Right hindlimb (tissue), 1 donor: ENCODE measurements around the gene SSTR5.

Experiments used
- DNase-seq: peaks from one replicate; pipeline ENCODE4 v3.0.0-alpha.2; 2018

SSTR5 gene

DNA sequence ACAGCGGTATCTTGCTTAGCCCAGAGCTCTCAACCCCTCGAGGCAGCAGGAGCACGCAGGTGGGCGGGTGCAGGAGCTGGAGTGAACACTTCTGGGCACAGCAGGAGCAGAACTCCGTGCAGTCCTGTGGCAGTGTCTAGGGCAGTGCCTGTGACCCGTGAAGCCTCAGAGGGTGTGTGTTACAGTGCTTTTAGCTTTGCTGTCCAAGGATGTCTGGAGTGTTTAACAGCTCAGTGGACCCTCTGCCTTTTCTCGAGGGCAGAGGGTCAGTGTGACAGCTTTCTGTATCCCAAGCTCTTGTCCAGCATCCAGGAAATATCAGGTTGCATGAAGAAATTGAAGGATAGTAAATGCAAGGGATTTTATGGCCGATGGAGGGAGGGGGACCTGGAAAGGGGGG is 16.4 kb upstream of the SSTR5 start:
- DNase-seq, result no peak

DNA sequence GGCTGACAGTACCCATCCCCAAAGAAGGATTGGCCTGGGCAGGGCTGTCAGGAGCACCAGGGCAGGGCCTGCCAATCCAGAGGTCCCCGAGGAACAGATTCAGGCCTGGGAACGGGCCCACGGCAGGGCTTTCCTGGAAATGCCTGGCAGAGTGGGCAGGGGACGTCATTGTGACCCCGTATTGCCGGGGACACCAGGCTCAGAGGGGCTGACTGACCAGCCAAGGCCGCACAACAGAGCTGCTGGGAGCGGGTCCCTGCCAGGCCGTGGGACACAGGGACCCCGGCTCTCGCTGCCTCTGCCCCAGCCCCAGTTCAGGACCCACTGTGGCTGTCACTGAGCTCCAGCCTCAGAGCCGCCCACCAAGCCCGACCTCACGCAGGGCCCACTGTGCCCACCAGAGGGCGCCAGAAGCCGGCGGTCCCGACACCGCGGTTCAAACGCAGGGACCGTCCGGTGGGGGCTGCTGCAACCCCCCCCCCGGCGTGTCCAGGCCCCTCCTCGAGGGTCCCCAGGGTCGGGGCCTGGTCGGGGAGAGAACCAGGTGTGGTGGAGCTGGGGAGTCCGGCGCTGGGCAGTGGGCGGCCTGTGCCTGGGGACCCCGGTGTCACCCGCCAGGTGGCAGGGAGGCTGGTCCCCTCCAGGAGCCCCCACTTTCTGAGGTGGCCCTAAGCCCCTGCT is 15.2 kb upstream of the SSTR5 start:
- DNase-seq, result peak; percentile 58

DNA sequence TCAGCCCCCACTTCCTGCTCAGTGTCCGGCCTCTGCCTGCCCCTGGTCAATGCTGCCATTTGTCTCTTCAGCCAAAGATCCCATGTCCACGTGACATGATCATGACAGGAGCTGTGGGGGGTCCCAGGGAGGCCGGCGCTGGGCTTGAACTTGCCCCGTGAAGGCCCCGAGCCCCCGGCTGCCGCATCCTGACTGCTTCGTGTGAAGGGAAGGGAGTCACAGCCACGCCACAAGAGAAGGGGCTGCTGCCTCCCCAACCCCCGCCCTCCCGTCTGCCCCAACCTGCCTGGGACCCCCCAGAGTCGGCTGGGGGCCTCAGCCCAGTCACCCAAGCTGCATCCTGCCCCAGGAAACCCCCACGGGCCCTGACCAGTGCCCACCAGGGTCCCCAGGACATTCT is 14.3 kb upstream of the SSTR5 start:
- DNase-seq, result no peak

DNA sequence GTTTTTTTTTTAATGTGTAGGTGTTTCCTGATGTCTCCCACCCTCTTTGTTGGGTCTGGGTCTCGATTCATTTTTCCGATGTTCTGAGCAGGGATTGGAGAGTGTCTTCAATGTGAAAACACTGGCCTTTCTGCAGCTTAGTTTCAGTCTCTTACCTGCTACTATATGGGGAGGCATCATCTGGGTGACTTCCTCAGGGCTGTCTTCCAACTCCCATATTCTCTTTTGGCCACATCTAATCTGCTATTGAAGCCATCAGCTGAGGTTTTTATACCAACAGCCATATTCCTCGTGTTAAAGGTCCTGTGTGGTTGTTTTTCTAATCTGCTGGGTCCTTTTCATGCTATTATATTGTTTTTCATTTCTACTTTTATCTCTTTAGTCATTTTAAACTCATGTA is 13.2 kb upstream of the SSTR5 start:
- no peak for DNase-seq

DNA sequence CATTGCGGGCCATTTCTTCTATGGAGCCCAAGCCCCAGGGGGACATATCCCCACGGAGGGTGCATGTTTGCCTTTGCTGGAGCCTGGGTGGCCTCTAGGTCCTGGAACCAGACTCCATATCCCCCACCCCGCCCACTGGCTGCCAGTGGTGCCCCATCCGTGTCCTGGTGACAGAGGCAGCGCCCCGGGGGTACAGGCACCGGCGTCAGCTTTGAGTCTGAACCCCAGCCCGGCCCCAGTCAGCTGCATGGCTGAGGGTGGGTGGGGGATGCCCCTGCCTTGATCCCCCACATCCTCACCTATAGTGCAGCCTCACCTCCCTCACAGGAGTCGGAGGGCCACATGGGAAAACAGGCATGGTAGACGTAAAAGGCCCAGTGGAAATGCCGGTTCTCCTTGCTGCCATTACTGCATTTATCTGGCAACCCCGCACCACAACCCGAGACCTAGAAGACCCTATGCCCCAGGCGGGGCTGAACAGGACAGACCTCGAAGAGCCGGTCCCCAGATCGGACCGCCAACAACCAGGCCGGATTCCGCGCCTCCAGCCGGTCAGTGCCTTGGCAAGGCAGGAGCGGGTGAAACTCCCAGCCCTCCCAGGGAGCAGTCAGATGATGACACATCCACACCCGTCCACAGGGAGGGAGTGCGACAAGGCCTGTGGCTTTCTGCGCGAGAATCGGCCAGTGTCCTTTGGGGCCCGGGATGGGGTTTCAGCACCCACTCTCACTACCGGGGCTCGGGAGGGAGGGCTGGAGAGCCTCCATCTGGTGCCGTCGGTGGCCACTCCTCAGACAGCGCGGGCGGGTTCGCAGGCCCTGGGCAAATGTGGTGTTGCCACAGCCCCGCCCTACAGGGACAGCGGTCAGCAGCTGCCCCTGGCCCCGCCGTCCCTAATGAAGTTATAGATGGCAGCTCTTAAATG is 11.9 kb upstream of the SSTR5 start:
- DNase-seq, result no peak

DNA sequence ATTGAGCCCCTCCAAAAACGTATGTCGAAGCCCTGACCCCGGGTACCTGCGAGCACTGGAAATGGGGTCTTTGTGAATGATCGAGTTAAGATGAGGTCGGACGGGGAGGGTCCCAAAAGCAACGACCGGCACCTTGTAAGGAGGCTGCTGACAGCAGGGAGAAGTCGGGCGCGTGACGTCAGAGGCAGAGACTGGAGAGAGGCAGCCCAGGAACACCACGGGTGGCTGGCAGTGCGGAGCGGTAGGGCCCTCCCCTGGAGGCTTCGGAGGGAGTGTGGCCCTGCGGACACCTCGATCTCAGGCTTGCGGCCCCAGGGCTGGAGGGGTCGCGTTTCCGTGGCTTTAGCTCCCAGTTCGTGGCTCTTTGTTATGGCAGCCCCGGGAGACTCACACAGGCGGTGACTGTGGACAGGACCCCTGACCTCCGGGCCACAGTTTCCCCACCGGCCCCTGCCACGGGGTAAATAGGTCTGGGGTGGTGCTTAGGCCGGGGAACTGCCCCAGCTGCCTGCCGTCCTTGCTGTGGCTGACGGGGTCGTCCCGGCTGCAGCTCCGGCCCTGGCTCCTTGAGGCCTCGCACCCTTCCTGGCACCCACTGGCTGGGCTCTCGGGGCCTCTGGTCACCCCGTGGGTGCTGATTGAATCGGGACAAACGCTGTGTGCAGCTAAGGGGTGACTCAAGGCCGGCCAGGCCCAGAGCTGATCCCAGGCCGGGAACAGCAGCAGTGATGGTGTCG is 10.6 kb upstream of the SSTR5 start:
- DNase-seq, result no peak

DNA sequence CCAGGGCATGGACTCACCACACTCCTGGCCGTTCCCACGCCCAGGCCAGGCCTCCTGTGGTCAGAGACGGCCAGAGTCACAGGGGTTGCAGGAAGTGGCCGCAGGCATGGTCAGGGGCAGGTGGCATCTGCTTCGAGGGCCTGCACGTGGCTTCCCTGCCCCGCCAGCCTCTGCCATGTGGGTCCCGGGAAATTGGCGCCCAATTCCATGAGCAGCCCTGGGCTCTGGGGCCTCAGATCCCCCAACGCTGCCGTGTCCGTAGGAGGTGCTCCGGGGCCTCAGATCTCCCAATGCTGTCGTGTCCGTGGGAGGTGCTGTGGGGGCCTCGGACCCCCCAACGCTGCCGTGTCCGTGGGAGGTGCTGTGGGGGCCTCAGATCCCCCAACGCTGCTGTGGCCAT is 9.7 kb upstream of the SSTR5 start:
- DNase-seq, result no peak

DNA sequence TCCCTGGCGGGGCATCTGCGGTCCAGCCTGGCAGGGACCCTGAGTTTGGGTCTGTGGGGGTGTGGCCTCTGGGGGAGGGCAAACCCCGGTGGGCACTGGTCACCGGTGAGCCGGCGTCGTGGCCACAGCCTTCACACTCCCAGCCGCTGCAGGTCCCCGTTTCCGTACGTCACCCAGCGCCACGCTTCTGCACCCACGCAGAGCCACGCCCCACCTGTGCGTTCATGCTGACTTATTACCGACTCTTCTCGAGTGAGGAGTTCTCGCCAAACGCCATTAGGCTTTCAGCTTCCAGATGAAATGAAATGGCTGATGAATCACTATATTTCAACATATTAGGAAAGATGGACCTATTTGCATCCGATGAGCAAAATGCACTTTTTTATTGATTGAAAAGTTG is 8.8 kb upstream of the SSTR5 start:
- no peak for DNase-seq

DNA sequence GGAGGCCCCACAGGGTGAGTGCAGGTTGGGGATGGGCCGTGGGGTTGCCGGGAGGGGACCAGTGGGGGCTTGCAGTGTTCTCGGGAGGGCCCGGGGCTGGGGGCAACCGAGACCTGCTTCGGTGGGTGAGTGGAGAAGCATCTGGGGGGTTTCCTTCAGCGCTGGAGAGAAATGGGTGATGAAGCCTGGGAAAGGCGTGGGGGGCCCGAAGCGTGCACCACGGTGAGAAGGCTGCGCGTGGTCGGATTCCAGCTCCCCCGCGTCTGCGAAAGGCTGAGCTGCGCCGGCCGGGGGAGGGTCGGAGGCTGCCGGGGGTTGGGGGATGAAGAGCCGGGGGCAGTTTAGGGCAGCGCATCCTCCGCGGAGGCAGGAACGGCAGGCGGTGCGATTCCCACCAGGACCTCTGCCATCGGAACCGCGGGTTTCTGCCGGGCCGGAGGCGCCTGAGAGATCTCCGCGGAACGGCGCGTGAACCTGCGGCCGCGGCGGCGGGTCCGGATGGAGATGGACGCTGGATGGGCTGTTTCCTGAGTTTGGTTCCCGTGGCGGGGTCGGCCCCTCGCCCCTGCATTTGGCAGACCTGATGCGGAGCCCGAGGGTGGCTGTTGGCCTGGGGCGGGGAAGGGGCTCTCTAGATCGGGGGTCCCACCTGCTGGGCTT is 6.9 kb upstream of the SSTR5 start:
- DNase-seq, result no peak

DNA sequence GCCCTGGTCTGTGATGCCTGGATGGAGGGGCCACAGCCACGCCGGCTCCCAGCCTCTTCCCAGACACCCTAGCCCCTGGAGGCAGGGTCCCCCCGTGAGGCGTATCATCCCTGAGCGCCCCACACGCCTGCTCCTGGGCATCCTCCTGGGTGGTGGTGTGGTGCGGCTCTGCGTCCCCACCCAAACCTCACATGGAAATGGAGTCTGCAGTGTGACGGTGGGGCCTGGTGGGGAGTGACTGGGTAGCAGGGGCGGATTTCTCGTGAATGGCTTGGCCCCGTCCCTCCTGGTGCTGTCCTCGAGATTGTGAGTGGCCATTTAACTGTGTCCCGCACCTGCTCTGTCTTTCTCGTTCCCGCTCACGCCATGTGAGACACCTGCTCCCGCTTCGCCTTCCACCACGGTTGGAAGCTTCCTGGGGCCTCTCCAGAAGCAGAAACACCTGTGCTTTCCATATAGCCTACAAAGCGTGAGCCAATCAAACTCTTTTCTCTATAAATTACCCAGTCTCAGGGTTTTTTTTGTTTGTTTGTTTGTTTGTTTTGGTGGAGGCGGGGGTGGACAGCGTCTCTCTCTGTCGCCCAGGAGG is 5.9 kb upstream of the SSTR5 start:
- no peak for DNase-seq

DNA sequence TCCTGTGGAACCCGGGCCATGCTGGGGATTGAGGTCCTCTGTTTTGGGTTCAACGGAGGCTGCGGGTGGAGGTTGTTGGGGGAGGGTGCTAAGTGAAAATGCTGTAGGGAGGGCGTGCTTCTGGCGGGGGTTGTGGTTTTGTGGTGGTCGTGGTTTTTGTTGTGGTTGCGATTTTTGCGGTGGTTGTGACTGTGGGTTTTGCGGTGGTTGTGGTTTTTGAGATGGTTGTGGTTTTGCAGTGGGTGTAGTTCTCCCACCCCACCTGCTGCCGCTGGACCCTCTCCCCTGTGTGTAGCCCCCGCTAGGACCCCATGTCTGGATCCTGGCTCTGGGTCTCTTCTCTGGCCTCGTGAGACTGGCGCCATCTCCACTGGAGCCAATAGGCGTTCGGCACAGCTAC is 4.9 kb upstream of the SSTR5 start:
- DNase-seq, result no peak

DNA sequence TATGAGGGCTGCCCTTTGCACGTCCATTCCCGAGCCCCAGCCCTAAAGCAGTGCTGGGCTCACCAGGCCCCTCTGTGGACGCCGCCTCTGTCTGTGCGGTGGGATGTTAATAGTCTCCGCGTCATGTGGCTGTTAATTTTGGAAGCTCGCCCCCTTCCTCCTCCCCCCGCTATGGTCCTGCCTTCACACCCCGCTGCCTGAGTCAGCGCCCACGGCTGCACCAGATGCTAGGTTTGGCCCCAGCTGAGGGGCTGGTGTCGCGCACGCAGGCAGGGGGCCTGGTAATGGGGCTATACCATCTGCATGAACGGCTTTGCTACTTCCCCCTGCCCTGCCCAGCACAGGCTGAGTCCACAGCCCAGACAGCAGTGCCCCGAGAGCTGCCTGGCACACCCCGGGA is 4.1 kb upstream of the SSTR5 start:
- no peak for DNase-seq

DNA sequence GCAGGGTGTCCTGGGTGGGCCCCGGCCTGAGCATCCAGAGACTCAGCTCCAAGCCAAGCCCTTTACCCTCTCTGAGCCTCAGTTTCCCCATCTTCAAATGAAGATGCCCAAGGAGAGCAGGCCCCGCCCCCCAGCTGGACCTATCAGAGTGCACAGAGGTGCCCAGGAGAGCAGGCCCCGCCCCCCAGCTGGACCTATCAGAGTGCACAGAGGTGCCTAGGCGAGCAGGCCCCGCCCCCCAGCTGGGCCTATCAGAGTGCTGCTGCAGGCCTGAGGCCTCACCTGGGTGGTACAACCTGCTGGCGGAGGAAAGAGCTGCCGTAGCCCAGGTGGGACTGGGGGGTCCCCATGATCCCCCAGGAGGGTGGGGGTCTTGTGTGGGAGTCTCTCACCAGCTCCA is 3.4 kb upstream of the SSTR5 start:
- DNase-seq, result no peak

DNA sequence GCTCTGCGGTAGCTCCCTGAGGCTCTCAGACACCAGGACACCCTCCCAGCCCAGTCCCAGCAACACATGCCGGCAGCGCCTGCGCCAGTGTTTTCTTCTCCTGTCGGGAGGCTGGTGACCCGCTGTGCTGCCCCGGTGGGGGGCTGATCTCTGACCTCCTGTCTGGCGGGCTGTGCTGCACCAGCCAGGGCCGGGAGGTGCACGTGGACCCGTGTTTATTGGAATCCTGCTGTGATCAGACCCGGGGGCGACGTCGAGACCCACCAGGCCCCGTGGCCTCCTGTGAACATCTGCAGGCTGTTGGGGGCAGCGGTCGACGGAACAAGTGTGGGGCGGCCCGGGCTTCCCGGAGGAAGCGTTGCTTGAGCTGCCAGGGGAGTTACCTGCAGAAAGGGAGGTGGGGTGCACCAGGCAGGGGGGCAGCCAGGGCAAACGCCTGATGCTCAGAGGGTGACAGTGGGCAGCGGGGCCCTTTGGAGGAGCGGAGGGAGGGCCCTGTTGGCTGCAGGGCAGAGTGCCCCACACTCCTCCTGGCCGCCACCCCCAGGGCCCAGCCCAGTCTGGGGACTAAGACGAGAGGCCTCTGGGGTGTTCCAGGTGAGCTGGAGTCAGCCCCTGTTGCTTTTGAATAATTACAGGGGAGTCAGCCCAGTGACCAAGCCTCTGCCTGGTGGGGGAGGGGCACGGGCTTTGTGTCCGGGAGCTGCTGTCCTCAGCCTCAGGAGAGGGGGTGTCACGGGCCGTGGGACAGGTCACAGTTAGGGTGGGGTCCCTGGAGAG is 2.3 kb upstream of the SSTR5 start:
- DNase-seq, result no peak

DNA sequence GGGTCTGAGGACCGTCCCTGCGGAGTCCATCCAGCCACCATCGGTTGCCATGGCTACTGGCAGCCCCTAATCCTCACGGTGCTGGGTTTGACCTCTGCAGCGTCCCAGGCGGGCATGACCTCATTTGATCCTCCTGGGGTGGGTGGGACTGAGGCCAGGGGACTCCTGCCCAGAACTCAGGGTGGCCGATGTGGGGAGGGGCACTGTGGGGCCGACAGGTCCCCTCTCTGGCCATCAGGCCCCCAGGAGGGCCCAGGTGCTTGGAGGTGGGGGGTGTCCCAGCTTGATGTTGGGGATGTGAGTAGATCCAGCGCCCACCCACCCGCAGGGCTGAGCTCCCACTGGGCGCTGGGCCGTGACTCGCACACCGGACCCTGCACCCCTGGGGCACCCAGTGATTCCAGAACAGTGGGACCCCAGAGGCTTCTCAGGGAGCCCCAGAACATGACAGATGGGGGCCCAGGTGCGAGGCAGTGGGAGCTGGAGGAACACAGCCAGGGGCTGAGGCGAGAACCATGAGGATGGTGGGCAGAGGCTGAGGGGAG is 1.6 kb upstream of the SSTR5 start:
- DNase-seq, result no peak

DNA sequence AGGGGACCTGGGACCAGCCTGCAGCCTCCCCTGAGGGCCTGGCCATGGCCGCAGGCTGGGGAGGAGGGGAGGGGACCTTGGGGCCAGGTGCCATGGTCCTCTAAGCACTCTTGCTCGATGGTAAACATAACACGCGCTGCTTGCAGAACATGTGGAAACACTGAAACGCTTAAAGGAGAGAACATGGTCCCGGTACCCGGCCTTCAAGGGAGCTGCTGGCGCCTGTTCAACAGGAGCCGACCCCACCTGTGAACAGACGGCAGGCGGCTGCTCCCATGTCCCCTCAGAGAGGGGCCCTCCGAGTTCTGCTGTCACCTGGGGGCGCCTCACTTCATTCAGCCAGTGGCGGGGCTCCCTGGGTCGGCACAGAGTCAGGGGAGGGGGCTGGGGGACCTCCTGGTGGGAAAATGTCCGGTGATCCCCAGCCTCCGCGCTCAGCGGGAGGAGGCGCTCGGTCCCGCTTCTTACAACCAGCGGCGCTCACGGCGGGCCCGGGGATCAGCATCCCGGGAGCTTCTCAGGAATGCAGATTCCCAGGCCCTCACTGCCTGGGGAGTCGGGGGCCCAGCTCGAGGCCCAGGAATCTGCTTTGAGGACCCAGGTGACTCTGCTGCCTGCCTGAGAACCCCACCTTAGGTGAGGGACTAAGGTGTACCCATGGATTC is 854 bp upstream of the SSTR5 start:
- DNase-seq, result no peak

DNA sequence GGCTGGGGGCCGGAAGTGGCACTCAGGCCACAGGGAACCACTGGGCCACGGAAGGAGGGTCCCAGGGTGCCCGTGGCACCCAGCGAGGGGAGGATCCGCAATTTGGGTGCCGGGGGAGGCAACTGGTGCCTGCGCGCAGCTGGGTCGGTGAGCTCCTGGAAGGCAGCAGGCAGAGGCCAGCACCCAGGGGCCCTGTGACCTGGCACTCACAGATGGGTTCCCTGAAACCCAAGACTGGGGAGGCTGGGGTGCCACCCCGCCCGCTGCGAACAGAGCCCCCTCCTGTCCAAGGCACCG is 663 bp downstream of the SSTR5 start:
- DNase-seq, result no peak

DNA sequence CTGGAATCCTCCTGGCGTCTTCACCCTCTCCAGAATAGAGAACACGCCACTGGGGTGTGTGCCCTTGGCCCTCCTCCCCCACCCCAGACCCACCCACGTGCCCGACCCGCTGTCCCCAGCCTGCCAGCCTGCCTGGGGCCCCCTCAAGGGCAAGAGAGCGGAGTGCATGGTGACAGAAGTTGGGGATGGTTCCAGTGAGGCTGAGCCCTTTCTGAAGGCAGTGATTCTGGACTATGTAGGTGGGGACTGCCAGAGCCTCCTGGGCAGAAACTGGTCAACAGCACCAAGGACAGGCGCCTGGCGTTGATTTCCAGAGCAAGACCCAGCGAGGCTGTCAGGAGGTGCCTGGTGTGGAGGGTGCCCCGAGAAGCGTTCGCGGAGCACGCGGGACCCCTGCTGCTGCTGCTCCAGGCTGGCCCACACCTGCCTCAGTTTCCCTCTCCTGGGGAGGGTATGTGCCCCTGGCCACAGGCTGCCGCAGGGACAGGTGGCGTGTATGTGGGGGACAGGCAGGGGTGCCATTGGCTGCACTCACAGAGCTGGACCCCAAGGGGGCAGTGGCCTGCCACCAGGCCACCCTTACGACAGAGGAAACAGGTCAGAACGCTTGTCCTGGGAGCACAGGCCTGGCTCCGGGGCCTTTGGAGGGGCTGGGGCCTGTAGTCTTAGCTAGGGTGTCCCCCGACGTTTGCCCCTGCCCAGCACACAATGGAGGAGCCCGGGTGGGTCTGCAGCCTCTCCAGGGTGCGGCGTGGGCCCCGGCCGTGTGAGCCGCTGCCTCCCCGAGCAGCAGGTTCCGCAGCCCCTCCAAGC is 1.2 kb downstream of the SSTR5 start:
- no peak for DNase-seq

DNA sequence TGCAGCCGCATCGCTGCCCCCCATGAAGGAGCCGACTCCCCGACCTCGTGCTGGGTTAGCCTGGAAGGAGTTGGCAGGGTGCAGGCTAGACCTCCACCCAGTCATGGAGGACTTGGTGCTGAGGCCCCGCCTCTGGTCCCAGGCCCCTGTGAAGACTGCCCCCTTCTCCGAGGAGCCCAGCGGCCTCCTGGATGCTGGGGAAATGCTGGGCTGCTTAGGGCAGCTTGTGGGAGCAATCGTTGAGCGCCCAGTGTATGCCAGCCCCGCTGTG is 1.8 kb downstream of the SSTR5 start:
- no peak for DNase-seq

DNA sequence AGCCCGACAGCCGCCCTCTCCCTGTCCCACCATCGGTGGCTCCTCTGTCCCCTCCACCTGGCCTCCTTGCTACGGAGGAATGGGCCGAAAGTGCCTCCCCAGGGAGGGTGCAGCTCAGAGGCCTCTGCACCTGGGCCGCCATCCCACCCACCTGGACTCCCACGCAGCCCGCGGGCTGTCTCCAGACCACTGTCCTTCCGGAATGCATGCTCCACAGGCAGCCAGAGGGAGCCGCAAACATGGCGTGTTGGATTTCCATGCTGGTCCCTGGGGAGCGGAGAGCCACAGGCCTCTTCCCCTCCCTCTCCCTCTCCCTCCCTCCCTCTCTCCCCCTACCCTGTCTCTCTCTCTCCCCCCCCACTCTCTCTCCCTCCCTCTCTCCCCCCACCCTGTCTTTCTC is 3.0 kb downstream of the SSTR5 start:
- DNase-seq, result no peak
